GM19238 (cell line): ENCODE results near the gene POU2F3.
A peak's percentile ranks its signal among the peaks of the same experiment; 100 is the strongest.

Experiments used
- DNase-seq: peaks from one replicate; pipeline ENCODE4 v3.0.0; 2011; ENCODE audit warnings: low spot score; ENCODE audit not compliant: insufficient read length

POU2F3 gene

DNA sequence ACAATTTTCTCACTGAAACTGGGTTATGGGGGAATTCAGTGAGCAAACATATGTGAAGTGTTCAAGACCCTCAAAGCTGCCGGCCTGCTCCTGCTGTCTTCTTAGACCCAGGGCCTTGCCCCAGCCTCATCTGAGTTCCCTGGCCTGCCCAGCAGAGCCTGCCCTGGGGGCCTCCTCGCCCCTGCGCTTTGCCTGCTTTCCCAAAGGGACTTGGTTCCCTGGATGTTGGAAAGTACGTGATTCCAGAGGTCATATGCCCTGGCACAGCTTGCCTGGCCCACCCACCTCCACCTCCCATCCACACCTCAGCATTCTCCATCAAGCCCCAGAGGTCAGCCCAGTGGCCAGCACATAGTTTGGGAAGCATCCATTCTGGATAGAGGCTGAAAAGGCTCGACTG, 13.7 kb upstream of the POU2F3 start:
- DNase-seq: no peak

DNA sequence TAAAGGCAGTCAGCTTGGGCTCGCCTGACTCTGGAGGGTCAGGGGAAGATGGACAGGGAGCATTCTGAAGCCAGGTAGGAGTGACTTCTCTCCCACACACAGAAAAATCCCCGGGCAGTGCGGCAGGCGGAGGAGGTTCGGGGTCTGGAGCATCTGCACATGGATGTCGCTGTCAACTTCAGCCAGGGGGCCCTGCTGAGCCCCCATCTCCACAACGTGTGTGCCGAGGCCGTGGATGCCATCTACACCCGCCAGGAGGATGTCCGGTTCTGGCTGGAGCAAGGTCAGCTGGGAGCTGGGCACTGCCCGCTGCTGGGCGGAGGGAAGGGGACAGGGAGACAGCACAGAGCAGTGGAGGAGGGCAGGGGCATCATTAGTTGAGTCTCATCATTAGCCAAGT, 13.2 kb upstream of the POU2F3 start:
- no peak for DNase-seq

DNA sequence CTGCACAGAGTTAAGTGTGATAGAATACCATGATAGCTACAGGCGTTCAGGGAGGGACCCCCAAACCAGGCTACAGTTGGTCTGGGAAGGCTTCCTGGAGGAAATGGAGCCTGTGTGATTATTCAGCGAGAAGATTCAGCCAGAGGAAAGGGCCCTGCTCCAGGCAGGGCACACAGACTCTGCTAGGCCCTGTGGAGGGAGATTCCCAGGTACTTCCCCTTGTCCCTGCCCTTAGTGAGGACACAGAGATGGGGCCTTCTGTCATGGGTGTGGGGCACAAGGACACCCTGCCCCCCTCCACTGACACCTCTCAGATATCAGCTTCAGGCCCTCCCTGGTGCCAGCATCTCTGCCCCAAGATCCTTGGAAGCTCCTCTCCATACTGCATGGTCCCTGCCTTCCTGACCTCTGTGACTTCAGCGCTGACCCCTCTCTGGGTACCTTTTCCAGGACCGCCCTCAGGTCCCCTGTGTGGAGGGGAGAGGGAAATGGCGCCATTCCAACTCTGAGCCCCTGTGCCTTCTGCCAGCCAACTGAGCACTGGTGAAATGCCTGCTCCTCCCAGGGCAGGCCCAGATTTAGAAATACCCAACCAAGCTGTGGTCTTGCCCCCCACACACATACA, 12.6 kb upstream of the POU2F3 start:
- no peak for DNase-seq

GRCh38 chr11:120228794-120229384, 11.1 kb upstream of the POU2F3 start:
- no peak for DNase-seq

GRCh38 chr11:120229451-120230424, 10.2 kb upstream of the POU2F3 start:
- DNase-seq: no peak

GRCh38 chr11:120230433-120231071, 9.4 kb upstream of the POU2F3 start:
- no peak for DNase-seq

DNA sequence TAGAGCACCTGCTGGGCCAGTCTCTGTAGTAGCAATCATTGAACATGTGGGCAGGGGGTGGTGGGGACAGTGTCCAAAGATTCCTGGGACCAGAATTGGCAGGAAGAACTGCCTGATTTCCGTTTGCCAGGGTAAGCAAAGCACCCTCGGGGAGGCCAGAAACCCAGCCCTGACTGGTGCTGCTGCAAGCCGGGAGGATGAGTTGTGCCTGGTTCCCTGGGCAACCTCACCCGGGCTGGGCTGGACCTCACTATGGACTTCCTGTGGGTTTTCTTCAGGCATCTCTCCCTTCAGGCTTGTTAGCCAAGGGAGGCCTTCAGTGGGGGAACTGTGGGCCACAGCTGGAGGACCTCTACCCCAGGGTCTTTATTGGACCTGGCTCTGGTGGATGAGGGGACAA, 8.0 kb upstream of the POU2F3 start:
- no peak for DNase-seq

- DNase-seq: no peak
Measured at GRCh38 chr11:120233207-120233803, 6.6 kb upstream of the POU2F3 start.

DNA sequence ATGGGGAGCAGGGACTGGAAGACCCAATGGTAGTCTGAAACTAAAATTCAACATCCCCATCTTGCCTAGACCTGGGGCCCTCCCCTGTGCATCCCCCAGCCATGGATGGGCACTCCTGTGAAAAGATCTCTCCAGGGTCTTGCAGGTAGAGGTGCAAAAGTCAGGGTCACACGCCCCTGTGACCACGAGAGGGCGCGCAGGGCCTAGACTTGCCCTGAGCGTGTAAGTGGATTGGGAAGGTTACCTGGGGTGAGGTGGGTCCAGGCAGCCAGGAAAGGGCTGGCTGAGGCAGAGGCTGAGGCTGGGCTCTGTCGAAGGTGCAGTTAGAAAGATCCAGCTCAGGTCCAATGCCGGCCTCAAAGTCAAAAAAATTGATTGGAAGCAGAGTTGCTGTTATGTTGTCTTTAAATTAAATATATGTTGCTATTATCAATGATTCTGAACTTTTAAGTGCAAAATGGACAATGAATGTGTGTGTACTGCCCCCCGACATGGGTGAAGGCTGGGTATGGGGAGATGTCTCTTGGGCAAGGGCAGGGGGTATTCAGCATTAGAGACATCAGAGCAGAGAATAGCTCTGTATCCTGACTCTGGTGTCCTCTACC, 4.8 kb upstream of the POU2F3 start:
- peak; percentile 80 for DNase-seq

GRCh38 chr11:120236169-120237107, 3.5 kb upstream of the POU2F3 start:
- no peak for DNase-seq

- DNase-seq: no peak
Measured at GRCh38 chr11:120238968-120239620, 846 bp upstream of the POU2F3 start.

DNA sequence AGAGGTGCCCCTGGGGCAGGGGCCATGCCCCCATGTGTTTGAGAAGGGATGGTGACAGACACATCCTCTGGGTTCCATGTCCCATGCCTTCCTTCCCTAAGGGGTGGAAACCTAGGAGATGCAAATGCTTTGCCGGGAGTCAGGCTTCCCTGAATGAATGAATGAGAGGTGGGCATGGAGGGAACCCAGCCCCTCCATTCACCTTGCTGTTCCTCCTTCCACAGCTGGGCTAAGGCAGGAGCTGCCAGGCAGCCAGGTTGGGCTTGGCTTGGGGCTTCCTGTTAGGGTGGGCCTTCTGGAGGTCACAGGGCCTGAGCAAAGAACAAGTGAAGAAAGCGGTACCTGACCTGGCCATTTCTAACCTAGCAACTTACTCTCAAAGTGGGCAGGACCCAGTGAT, 926 bp downstream of the POU2F3 start:
- no peak for DNase-seq

DNA sequence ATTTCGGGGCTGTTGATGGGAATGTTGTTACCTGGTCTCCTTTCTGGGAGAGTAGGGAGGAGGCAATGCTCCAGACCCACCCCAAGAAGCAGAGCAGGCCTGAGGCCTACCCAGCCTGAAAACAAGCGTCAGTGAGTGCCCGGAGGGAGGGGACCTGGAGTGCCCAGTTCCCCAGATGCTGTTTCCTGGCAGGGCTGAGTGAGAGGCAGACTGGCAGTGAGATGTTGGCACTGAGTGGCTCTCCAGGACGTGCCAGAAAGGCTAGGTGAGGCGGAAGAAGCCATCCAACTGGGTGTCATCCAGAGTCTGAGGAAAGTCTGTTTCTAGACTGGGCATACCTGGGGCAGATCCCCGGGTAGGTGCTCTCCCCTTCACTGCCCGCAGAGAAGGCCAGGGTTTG, 1.3 kb downstream of the POU2F3 start:
- DNase-seq: no peak

- no peak for DNase-seq
Measured at GRCh38 chr11:120243221-120243620, 3.3 kb downstream of the POU2F3 start.

DNA sequence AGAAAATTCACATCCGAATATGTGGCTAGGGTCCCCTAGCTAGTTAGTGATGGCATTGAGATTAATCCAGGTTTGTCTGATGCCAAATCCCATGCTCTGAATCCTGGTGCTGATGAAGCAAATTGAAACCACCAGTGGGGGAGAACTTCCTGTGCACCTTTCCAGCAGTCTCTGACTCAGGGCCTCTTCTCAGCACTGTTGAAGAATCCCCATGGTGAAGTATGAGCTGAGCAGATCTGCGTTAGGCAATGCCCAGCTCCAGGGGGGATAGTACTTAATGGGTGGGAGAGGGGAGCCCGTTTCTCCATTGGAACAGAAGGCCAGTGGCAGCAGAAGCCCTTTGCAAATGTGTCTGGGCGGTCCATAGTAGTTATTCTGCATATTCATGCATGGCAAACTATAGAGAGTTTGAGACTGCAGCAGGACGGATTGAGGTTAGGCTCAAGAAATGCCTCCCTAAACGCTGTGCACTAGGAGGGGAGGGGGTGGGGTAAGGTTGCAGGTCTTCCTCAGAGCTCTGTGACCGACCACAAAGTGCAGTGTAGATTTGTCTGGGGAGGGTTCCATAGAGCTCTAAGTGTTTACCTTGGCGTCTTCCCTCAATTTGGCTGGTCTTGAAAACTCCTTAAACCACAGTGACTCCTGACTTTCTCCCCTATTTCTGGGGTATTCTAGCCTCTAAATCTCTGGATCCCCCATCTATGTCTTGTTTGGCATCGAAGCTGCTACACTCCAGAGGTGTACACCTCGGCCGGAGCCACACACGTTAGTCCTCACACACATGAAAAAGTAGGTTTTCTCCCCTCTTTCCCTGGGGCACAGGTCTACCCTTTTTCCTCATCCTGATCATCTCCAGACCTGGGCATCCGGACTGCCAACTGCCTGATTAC, 4.8 kb downstream of the POU2F3 start:
- no peak for DNase-seq

DNA sequence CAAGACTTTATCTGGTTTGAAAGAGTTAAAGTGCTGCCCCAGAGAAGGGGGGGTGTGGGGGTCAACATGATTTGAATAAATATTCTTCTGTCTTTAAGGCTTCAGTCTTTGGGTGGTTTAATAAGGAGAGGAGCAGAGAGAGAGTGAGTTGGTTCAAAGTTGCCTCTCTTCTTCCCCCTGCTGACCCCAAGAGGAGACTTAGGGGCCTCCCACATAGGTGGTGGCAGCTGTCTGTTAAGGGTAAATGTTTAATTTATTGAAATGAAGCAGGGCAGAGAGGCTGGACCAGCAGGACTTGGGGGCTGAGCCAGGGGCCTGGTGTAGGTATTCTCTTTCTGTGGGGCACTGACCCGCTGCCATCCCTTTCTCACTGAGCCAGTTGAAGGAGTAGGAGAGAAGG, 5.5 kb downstream of the POU2F3 start:
- DNase-seq: no peak

GRCh38 chr11:120248551-120249278, 8.8 kb downstream of the POU2F3 start:
- DNase-seq: no peak
